Bronchial epithelial cell (primary cell): ENCODE results near the gene FSD1L. TPM values are rescaled to one million over a fixed set of nuclear protein-coding genes. Genes with fewer than 3 reads are reported as not detected.

Source experiments
- DNase-seq: peaks from one replicate; pipeline ENCODE4 v3.0.0-alpha.2; 2010; ENCODE audit warnings: low read depth
- FAIRE-seq: peaks from 2 replicates; lab custom pipeline; 2011; peaks lifted over from hg19 to GRCh38; lab: Jason Lieb, UNC
- H3K27me3 ChIP-seq: 2 replicates; pipeline ENCODE4 v1.5.1; 2011; ENCODE audit warnings: low read length; ENCODE audit not compliant: control insufficient read depth, insufficient read depth
- H3K36me3 ChIP-seq: 2 replicates; pipeline ENCODE4 v1.5.1; 2011; ENCODE audit warnings: low read length; ENCODE audit not compliant: control insufficient read depth, insufficient read depth
- H3K4me3 ChIP-seq: 2 replicates; pipeline ENCODE4 v1.5.1; 2011; ENCODE audit warnings: mild to moderate bottlenecking, low read depth, low read length, control low read depth
- CTCF ChIP-seq: IDR thresholded peaks from 2 replicates; pipeline ENCODE4 v1.5.1; 2011; ENCODE audit warnings: mild to moderate bottlenecking, moderate library complexity, low read length, control low read depth, inconsistent platforms; ENCODE audit not compliant: insufficient read depth, severe bottlenecking
- total RNA-seq: library from RNA; depleted of rRNA; stranded (reverse); fragments of >200 nt; gene quantifications from 2 replicates; pipeline ENCODE4 v1.2.1, GENCODE V29; 2014

FSD1L gene
- total RNA-seq, 1 donor from 2014 or later, result 2.4 TPM

GRCh38 chr9:105531530-105531929 lies 83.7 kb downstream of the FSD1L start:
- TF ChIP-seq CTCF, result no peak
- FAIRE-seq, result no peak
- H3K4me3 ChIP-seq, result no peak overlapping the region

DNA sequence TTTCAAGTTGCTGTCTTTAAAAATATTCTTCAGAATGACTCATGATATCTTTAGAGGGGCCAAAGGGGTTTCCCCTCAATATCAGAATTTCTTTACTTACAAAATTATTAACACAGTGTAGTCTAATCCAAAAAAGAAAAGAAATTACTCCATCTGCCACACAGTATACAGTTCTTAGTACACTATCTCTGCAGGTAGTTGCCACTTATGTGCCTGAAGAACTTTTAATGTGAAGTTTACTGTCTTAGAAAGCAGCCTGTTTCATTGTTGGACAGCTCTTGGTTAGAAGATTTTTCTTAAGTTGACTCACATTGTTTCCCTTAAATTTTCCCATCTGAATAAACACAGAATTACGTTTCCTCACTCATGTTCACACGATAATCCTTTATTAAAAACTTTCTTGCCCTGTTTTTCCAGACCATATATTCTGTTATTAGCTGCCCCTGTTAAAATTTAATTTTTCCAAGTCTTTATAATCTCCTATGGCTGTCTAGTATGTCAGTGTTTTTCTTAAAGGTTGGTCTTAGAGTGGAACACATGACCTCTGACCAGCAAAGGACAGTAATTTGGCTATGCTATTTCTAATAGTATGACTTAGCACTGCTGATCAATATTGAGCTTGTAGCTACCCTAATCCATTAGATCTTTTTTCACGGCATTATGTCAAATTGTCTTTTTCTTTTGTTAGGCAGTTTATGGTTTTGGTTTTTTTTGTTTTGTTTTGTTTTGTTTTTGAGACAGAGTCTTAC lies 88.3 kb downstream of the FSD1L start:
- no peaks in the 10 kb centered on the region for H3K36me3 ChIP-seq
- no peak overlapping the region for H3K4me3 ChIP-seq
- no peak for DNase-seq
- H3K27me3 ChIP-seq, result no peaks in the 10 kb centered on the region
- TF ChIP-seq CTCF, result no peak
- no peak for FAIRE-seq

More at GRCh38 chr9:105531530-105531929, 83.7 kb downstream of the FSD1L start:
- Histone ChIP-seq H3K36me3 (no peaks in the 10 kb centered on the region), H3K27me3 (no peaks in the 10 kb centered on the region)
- DNase-seq, result no peak

DNA sequence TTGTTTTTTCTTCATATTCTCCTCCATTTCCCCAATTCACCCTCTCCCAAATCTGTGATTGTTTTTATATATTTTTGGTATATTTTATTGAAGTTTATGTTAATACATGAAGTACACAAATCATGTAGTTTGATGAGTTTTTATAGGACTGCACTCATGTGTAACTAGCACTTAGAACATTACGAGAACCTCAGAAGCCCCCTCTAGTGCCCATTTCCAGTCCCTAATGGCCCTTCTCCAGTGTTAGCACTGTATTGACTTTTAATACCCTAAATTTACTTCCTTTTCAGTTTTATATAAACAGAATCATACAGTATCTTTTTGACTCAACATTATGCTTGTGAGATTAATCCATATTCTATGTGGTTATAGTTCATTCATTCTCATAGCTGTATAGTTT lies 91.6 kb downstream of the FSD1L start:
- no peak for TF ChIP-seq CTCF
- no peak for FAIRE-seq
- DNase-seq, result no peak
- Histone ChIP-seq H3K4me3 (no peak overlapping the region), H3K36me3 (no peaks in the 10 kb centered on the region), H3K27me3 (no peaks in the 10 kb centered on the region)

GRCh38 chr9:105541838-105542237 lies 94.0 kb downstream of the FSD1L start:
- no peak for DNase-seq
- no peak for TF ChIP-seq CTCF
- H3K36me3 ChIP-seq, result no peaks in the 10 kb centered on the region
- no peak overlapping the region for H3K4me3 ChIP-seq
- no peak for FAIRE-seq
- no peaks in the 10 kb centered on the region for H3K27me3 ChIP-seq

GRCh38 chr9:105554042-105554441 lies 106.2 kb downstream of the FSD1L start:
- FAIRE-seq, result no peak
- no peaks in the 10 kb centered on the region for H3K27me3 ChIP-seq
- no peak for TF ChIP-seq CTCF
- no peak overlapping the region for H3K4me3 ChIP-seq
- no peak for DNase-seq
- no peaks in the 10 kb centered on the region for H3K36me3 ChIP-seq
